Stimulated activated CD8-positive, alpha-beta memory T cell treated with anti-CD3 and anti-CD28 coated beads, Interleukin-12 subunit alpha, Interleukin-12 subunit beta, amount 100 ng/mL, for 24 hours (primary cell): Measurements from ENCODE around the gene RNF38.
"Not testable (repeated sequence)": the region's sequence is repeated elsewhere in the genome, so short reads cannot be mapped to it uniquely, and the experiment has no call there.

Experiments used
- DNase-seq: peaks from one replicate; pipeline ENCODE4 v3.0.0-alpha.2; 2020; ENCODE audit errors: extremely low read depth

The RNF38 gene

DNA sequence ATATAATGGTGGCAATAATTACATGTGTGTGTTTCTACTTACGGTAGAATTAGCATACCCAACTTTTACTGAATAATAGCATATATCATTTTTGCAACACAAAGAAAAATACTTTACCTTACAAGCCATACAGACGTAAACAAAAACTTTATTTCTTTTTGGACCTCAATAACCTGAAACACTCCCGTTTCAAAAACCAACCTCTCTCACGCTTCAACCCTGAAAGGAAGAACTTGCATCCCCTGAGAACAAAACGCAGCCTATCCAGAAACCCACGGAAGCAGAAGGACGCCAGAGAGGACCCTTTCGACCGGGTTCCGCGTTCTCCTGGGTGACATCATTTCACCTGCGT is at the start of gene RNF38:
Gene RNF38 (minus strand): TSS at position 290 of the 352 bp plus-strand sequence. CDS start 161 bp downstream, at position 129.
- peak; percentile 19 for DNase-seq

DNA sequence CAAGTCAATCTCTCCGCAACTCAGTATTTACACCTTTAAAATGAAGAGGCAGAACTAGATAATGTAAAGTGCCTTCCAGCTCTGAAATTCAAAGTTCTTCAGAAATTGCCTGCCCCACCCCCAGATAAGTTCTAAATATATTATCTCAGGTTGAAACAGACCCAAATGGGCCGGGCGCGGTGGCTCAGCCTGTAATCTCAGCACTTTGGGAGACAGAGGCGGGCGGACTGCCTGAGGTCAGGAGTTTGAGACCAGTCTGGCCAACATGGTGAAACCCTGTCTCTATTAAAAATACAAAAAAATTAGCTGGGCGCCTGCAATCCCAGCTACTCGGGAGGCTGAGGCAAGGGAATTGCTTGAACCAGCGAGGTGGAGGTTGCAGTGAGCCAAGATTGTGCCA is 48.5 kb upstream of the RNF38 start:
- DNase-seq = not testable (repeated sequence)

DNA sequence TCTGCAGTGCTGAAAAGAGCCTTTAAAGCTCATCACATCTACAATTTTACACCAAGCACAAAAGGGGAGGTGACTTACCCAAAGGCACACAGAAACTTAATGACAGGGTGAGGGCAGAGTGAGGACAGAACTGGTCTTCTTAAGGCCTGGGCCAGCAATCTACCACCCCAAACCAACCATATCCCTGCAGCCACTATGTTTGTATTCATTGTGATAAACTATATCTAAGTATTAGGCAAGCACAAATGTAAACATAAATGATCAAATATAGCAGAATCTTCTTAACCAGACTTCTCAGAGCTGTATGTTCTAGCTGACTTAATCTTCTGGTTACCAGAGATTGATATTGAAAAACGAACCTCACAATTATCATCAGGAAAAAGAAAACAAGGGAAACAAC is 47.9 kb upstream of the RNF38 start:
- DNase-seq = no peak

DNA sequence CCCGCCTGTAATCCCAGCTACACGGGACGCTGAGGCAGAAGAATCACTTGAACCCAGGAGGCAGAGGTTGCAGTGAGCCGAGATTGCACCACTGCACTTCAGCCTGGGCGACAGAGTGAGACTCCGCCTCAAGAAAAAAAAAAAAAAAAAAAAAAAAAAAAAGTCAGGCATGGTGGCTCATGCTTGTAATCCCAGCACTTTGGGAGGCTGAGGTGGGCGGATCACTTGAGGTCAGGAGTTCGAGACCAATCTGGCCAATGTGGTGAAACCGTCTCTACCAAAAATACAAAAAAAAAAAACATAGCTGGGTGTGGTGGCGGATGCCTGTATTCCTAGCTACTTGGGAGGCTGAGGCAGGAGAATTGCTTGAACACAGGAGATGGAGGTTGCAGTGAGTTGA is 46.6 kb upstream of the RNF38 start:
- DNase-seq = not testable (repeated sequence)

DNA sequence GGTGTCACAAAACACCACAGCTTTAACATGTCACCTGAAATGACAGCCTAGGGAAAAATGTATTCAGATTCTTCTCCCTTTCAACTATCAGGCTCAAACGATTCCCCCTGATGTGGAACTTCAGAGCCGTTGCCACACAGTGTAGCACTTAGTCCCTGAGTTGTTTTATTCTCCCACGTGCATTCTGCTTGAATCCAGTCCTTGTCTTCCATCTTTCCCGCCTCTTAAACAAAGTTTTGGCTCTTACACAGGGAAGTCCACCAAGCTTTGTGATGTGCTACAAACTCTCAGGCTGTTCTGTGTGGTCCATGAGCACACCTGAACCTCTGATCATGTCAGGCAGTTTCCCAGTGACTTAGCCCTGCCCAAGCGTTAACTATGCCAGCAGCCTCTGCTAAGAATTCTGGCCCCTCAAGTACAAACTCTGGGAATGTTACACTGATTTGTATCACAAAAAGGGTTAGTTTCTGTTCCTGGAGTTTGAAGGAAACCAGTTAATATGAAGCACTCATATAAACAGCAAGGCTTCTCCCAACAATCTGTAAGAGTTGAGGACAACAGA is 45.8 kb upstream of the RNF38 start:
- DNase-seq = no peak

DNA sequence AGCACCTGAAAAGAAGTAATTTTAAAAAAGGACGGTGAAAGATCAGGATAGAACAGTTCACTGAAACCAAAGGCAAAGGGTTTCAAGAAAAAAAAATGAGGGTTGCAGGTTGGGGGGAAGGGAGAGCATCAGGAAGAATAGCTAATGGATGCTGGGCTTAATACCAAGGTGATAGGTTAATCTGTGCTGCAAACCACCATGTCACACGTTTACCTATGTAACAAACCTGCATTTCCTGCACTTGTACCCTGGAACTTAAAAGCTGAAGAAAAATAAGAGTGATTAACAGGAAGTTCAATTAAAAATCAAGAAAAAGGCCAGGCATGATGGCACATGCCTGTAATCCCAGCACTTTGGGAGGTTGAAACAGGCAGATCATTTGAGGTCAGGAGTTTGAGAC is 44.1 kb upstream of the RNF38 start:
- no peak for DNase-seq

DNA sequence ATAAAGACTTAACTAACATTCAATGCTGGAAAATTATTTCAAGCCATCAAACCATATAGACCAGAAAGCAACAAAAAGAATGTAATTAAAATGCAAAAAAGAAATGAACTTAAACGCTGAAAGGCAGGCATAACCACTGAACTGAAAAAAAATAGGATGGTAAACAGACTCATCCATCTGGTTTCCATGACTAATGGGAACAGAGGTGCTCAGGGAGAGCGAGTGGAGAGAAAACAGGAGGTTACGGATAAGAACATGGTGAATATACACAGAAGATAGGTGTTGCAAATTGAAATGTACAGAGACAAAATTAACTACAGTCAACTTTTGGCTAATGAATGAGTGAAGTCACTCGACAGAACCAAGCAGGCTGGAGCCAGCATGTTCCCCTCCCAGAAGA is 43.5 kb upstream of the RNF38 start:
- no peak for DNase-seq

DNA sequence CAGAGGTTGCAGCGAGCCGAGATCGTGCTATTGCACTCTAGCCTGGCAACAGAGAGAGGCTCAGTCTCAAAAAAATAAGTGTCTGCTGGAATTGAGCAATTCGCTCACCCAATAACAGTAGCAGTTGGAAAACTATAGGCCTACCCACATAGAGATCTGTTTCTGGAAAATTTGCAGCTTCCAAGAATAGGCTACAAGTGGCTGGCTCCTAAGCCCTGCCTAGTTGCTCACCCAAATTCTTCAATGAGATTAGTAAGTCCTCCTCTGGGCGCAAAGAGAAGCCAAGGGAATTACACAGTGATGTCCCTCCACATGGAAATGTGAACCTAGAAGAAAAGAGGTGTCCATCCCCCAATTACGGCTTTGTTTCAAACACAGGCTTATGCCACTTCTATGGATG is 42.6 kb upstream of the RNF38 start:
- no peak for DNase-seq

DNA sequence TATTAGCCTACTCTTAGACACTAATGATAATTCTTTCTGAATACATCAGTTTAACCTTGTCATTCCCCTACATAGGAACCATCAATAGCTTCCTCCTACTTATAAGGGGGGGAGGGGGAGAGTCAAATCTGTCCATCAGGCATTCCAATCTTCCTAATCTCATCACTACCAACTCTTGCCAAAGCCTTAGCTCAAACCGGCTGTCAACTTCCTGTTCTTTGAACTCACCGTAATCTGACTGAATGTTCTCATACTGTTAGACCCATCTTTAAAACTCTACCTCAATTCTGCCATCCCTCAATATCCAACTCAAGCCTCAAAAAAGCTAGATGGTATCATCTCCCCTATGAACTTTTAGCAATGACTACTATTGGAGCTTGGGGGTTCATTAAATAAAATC is 41.9 kb upstream of the RNF38 start:
- DNase-seq = no peak

DNA sequence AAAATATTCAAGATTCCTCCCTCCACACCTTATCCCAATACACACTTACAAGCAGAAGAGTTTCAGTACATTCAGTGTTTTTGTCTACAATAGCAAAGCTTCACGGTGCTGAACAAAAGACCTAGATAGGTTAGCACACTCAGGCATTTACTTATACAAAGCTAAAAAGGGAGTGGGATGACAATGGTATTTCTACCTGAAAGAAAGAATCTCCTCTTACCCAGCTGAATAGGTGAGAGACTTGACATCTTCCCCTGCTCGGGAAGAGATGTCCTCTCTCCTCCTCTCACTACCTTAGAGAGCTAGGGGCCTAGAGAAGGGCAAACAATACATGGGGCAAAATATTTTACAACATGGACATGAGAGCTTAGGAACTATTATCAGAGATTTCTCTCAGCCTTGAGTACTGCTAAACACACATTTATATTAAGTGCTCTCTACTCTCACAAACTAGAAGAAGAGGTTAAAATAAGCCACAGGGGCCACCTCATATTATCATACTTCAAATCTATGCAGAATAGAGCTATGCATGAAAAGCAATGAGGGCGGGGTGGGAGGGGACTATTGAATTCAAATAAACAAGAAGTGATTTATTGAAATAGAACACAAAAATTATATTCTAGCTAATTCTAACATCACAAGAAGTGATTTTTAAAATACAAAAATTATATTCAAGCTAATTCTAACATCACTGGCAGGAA is 38.6 kb upstream of the RNF38 start:
- DNase-seq = no peak

DNA sequence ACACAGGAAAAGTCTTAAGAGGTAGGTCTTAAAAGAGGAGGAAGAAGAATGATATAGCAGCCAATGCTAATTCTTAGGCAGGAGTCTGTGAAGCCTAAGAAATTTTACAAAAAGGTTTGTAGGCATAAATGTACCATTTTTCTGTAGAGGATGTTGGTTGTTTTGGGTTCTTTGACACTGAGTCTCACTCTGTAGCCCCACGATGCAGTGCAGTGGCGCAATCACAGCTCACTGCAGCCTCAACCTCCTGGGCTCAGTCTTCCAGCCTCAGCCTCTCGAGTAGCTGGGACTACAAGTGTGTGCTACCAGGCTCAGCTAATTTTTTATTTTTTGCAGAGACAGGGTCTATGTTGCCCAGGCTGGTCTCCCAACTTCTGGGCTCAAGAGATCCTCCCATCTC is 37.7 kb upstream of the RNF38 start:
- DNase-seq = no peak

DNA sequence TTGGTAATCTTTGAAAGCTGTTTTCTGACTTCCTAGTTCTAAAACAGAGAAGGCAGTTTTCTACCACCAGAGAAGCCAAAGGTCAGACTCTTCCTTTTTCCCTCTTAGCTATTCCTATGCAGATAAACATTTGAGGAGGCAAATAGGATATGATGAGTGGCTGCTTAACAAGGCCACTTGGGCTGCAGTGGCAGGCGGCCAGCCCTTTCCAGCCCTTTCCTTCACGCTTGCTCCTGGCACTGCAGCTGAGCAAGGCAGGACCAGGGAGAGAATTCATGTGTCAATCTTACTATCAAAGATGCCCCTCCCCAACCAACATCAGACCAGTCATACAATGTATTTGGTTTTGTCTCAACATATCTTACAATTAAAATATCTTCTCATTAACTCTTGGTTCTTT is 36.8 kb upstream of the RNF38 start:
- no peak for DNase-seq

DNA sequence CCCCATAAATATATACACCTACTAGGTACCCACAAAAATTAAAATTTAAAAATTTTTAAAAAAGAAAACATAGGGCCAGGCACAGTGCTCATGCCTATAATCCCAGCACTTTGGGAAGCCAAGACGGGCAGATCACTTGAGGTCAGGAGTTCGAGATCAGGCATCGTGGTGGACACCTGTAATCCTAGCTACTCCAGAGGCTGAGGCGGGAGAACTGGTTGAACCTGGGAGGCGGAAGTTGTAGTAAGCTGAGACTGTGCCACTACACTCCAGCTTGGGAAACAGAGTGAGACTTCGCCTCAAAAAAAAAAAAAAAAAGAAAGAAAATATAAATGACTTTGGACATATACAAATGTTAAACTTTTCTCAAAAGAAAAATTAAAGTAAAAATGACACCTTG is 33.3 kb upstream of the RNF38 start:
- DNase-seq = no peak

DNA sequence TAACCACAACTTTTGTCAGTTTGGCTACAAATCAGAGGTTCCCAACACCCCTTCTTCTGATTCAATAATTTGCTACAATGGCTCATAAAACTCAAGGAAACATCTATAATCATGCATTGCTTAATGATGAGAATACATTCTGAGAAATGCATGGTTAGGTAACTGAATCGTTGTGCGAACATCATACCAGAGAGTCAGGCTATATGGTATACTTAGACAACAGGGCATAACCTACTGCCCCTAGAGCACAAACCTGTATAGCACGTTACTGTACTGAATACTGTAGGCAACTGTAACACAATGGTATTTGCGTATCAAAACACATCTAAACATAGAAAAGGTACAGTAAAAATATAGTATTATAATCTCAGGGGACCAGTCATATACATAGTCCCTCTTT is 31.0 kb upstream of the RNF38 start:
- DNase-seq = no peak

DNA sequence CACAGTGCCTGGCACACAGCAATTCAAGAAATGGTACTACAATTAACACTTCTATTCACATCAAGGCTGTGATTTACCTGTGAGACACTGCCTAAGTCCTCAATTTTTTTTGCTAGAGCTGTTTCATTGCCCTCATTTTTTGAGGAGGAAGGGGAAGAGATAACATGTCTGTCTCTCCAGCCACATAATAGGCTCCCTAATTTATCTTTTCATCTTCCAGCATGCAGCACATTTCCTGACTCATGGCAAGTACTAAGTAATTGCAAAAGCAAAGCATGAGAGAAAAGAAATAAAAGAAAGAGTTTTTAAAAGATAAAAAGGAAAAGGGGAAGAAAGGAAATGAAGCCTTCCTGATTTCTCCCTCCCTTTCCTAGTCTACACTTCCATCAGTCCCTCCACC is 26.9 kb upstream of the RNF38 start:
- no peak for DNase-seq

DNA sequence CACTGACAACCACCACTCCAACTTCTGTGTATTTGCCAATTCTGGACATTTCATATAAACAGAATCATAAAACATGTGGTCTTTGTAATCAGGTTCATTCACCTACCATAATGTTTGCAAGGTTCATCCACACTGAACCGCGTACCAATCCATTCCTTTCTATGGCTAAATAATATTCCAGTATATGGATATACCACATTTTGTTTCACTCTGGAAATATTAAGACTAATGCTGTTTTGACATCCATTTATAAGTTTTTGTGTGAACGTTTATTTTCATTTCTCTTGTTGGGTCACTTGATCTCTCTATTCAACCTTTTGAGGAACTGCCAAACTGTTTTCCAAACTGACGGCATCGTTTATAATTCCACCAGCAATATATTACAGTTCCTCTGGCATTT is 26.3 kb upstream of the RNF38 start:
- DNase-seq = no peak

DNA sequence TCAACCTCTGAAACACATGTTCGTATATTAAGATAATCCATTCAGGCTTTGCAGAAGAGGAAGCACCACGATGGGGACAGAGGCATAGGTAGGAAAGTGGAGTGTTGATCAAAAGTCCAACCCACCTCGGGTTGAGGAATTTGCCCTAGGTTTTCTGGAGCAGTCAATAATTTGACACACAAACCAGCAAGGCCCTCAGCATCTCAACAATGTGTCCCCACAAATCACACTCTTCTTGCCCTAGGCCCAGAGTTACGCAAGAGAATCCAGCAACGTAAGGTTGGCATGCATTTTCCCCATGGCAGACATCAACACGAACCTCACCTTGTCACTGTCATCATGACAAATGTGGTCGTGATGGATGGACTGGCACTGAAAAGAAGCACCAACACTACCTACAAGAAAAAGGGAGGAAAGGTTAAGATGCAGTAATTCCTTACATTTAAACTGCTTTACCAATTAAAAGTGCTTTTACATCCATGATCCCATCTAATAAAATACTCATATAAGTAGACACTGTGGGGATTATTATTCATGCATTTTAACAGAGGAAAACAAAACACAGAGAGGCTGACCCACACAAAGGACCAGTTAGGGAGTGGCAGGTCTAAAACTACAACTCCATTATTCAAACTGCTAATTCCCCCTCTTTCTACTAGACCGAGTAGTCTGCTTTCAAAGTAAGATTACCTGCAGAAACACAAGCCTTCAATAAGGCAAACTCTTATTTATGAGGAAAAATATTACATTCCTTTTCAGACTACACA is 24.4 kb upstream of the RNF38 start:
- no peak for DNase-seq

DNA sequence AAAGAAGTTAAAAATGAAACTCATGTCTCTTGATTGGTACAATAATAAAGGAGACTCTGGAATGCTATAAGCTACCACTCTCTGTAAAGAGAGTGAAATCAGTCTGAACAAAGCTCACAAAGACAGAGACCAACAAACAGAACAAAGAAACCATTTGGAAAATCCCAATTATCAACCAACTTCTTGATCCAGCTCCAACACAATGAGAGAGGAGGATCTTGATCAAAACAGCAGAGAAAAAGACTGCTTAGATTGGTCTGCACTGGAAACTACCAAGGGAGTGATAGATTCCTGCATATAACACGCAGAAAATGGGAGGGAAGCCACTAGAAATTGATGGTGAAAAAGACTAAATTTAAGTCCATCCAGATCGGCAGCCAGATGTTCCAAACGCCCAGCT is 23.1 kb upstream of the RNF38 start:
- no peak for DNase-seq

DNA sequence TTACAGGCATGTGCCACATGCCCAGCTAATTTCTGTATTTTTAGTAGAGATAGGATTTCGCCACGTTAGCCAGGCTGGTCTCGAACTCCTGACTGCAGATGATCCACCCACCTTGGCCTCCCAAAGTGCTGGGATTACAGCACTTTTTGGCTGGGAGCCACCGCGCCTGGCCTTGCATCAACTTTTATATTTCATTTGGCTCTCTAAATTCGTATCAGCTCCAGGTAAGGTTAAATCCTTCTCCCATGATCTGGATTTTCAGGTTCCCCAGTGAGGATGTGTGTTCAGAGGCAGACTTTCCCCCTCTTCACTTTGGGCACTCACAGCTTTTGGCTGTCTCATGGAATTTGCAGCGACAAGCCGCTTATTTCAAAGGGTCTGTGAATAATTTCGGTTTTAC is 16.8 kb upstream of the RNF38 start:
- no peak for DNase-seq

DNA sequence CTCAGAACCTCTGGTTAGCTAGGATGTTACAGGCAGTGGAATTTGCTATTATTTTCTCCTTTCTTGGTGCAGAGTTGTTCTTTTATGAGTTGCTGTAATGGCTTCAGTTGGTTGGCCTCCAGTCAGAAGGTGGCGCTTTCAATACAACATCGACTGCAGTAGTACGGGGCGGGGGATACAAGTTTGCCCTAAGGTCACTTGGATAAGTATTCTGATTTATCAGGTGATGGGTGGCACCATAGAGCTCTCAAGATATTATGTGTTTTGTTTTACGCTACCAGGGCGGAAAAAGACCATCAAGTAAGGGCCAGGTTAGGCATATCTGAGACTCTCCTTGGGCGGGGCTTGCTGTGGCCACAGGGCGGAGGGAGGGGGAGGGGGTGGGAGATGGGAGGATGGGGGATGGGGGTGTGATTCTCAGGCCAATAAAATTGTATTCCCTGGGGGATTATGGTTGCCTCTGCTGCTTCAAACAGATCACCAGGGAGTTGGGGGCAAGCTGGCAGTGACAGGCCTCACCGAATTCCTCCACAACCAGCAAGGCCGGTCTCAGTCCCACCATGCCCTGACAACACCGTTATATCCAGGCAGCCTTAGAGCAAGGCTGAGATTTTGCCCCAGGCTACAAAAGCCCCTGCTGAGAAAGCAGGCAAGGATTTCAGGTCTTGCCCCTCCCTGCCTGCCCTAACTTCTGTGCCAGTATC is 15.9 kb upstream of the RNF38 start:
- no peak for DNase-seq

DNA sequence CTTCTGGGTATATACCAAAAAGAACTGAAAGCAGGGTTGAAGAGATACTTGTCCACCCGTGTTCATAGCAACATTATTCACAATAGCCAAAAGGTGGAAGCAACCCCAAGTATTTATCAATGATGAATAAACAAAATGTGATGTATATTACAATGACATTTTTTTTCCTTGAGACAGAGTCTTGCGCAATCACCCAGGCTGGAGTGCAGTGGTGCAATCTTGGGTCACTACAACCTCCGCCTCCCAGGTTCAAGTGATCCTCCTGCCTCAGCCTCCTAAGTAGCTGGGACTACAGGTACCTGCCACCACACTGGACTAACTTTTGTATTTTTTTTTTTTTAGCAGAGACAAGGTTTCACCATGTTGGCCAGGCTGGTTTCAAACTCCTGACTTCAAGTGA is 11.3 kb upstream of the RNF38 start:
- DNase-seq = not testable (repeated sequence)

DNA sequence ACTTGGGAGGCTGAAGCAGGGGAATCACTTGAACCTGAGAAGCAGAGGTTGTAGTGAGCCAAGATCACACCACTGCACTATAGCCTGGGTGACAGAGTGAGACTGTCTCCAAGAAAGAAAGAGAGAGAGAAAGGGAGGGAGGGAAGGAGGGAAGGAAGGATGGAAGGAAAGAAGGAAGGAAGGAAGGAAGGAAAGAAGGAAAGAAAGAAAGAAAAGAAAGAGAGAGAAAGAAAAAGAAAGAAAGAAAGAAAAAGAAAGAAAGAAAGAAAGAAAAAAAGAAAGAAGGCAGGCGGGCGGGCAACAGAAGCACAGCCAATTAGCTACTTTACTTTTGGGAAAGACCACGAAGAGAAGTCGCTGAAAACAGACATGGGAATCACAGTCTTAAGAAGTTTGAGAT is 9.0 kb upstream of the RNF38 start:
- not testable (repeated sequence) for DNase-seq
